HepG2 (cell line): Measurements from ENCODE around the gene LRRC4C. TPM values are rescaled to one million over a fixed set of nuclear protein-coding genes. Genes with fewer than 3 reads are reported as not detected.

Source experiments
- ATAC-seq: fragments of 200-7000 bp; cut with Tn5 transposase; 3 replicates; pipeline ENCODE4 v1.9.1; 2020; ENCODE audit warnings: mild to moderate bottlenecking, moderate library complexity
- BruUV-seq: library from RNA; stranded (reverse); fragments of 400-500 nt; replicated peaks from 2 replicates; lab custom pipeline; 2021; lab: Mats Ljungman, UMichigan
- CTCF ChIA-PET: fragments of 300-600 bp; formaldehyde crosslinking; extraction: SDS; loops from one replicate; lab custom pipeline; 2021; ENCODE audit warnings: low total read pairs, inconsistent platforms, low intra/inter-chr PET ratio; lab: Yijun Ruan, JAX
- POLR2A ChIA-PET: fragments of 350-600 bp; sonication (Branson Sonifier 250); formaldehyde crosslinking; loops from one replicate; lab custom pipeline; 2020; ENCODE audit warnings: antibody characterized with exemption, inconsistent platforms; lab: Yijun Ruan, JAX
- DNase-seq: peaks from one replicate; pipeline ENCODE4 v3.0.0-alpha.2; 2015; ENCODE audit warnings: low spot score
- FAIRE-seq: peaks from 3 replicates; lab custom pipeline; 2011; peaks lifted over from hg19 to GRCh38; lab: Jason Lieb, UNC
- H2AFZ ChIP-seq: one replicate; pipeline ENCODE4 v1.6.1; 2011; ENCODE audit warnings: low read length, inconsistent platforms
- H3K27ac ChIP-seq: fragments of 300-600 bp; 3 replicates; pipeline ENCODE4 v1.8.0; 2011; ENCODE audit warnings: mixed run types, mild to moderate bottlenecking, mixed read lengths, low read length, inconsistent platforms; ENCODE audit not compliant: insufficient read depth; ENCODE audit errors: extremely low read length
- H3K27me3 ChIP-seq, 2 experiments: fragments of 200-600 bp in 1 of 2; 2 replicates in 1 of 2; 3 replicates in 1 of 2; pipeline versions ENCODE4 v1.6.0 to v1.8.0; 2011; ENCODE audit warnings: low read length in 2 of 2, mild to moderate bottlenecking in 2 of 2, moderate library complexity in 2 of 2, inconsistent platforms in 1 of 2; ENCODE audit not compliant: insufficient read depth in 2 of 2, control insufficient read depth in 1 of 2
- H3K36me3 ChIP-seq, 2 experiments: fragments of 200-600 bp in 1 of 2; replicated peaks in 1 of 2; 2 replicates in 1 of 2; 3 replicates in 1 of 2; pipeline versions ENCODE4 v1.5.1 to v1.8.0; 2011; ENCODE audit warnings: low read length in 2 of 2, inconsistent platforms in 1 of 2; ENCODE audit not compliant: insufficient read depth in 2 of 2, control insufficient read depth in 1 of 2
- H3K4me1 ChIP-seq: 2 replicates; pipeline ENCODE4 v1.5.1; 2012; ENCODE audit warnings: low read length, inconsistent platforms; ENCODE audit not compliant: insufficient read depth
- H3K4me2 ChIP-seq: 2 replicates; pipeline ENCODE4 v1.6.0; 2011; ENCODE audit warnings: low read depth, low read length, inconsistent platforms
- H3K4me3 ChIP-seq, 3 experiments: fragments of 200-600 bp in 1 of 3; sonication (generic), shearing (Covaris generic) in 1 of 3; replicated peaks in 1 of 3; 2 replicates each; pipeline ENCODE4 v1.5.1; 2011 to 2016; ENCODE audit warnings: low read length in 3 of 3, inconsistent platforms in 2 of 3, low read depth in 2 of 3, mild to moderate bottlenecking in 2 of 3, control low read depth in 1 of 3, mixed read lengths in 1 of 3; ENCODE audit not compliant: insufficient read depth in 1 of 3
- H3K79me2 ChIP-seq: one replicate; pipeline ENCODE4 v1.6.1; 2011; ENCODE audit warnings: low read length, inconsistent platforms; ENCODE audit not compliant: insufficient read depth
- H3K9ac ChIP-seq: 2 replicates; pipeline ENCODE4 v1.6.0; 2011; ENCODE audit warnings: mild to moderate bottlenecking, low read depth, low read length, inconsistent platforms; ENCODE audit not compliant: insufficient read depth
- H3K9me3 ChIP-seq: 2 replicates; pipeline ENCODE4 v1.5.1; 2012; ENCODE audit warnings: mild to moderate bottlenecking, low read length
- H4K20me1 ChIP-seq: 2 replicates; pipeline ENCODE4 v1.6.0; 2011; ENCODE audit warnings: inconsistent platforms, mild to moderate bottlenecking, low read length, moderate library complexity; ENCODE audit not compliant: insufficient read depth
- ATF5 ChIP-seq: sonication (generic); formaldehyde crosslinking; IDR thresholded peaks from 2 replicates; pipeline ENCODE4 v1.4.0; 2020; ENCODE audit warnings: mild to moderate bottlenecking, low read depth, missing genetic modification reagents
- BRCA1 ChIP-seq: sonication (generic); formaldehyde crosslinking; IDR thresholded peaks from 2 replicates; pipeline ENCODE4 v1.4.0; 2020; ENCODE audit warnings: missing genetic modification reagents
- CSRNP1 ChIP-seq: sonication (generic); formaldehyde crosslinking; IDR thresholded peaks from 2 replicates; pipeline ENCODE4 v1.8.1; 2023; ENCODE audit warnings: mild to moderate bottlenecking, missing genetic modification reagents
- FOXO1 ChIP-seq: sonication (generic); formaldehyde crosslinking; IDR thresholded peaks from 2 replicates; pipeline ENCODE4 v1.4.0; 2020; ENCODE audit warnings: missing genetic modification reagents
- HMG20A ChIP-seq: IDR thresholded peaks from 2 replicates; pipeline ENCODE4 v1.6.1; 2016; ENCODE audit warnings: borderline replicate concordance
- KMT2B ChIP-seq: IDR thresholded peaks from 2 replicates; pipeline ENCODE4 v1.6.1; 2016; ENCODE audit warnings: missing genetic modification reagents, missing compliant biosample characterization
- MZF1 ChIP-seq: sonication (generic); formaldehyde crosslinking; IDR thresholded peaks from 2 replicates; pipeline ENCODE4 v1.8.1; 2023; ENCODE audit warnings: mild to moderate bottlenecking, missing genetic modification reagents, borderline replicate concordance
- NFAT5 ChIP-seq: sonication (generic); formaldehyde crosslinking; IDR thresholded peaks from 2 replicates; pipeline ENCODE4 v1.4.0; 2020; ENCODE audit warnings: missing genetic modification reagents
- RBFOX2 ChIP-seq: fragments of 200-400 bp; formaldehyde crosslinking; IDR thresholded peaks from 2 replicates; pipeline ENCODE4 v1.6.1; 2017; ENCODE audit warnings: low read depth, mild to moderate bottlenecking, low read length
- SALL2 ChIP-seq: sonication (generic); formaldehyde crosslinking; IDR thresholded peaks from 2 replicates; pipeline ENCODE4 v1.8.1; 2023; ENCODE audit warnings: mild to moderate bottlenecking, missing genetic modification reagents, inconsistent platforms
- SMAD1 ChIP-seq: sonication (generic); formaldehyde crosslinking; IDR thresholded peaks from 2 replicates; pipeline ENCODE4 v1.4.0; 2020; ENCODE audit warnings: missing genetic modification reagents, low read depth, mild to moderate bottlenecking, borderline replicate concordance
- TCF12 ChIP-seq, 2 experiments: fragments of 450-650 bp in 1 of 2; sonication (generic) in 1 of 2; formaldehyde crosslinking in 1 of 2; IDR thresholded peaks; 2 replicates each; pipeline versions ENCODE4 v1.6.1 to v1.8.0; 2017 to 2022; ENCODE audit warnings: antibody characterized with exemption in 1 of 2, mild to moderate bottlenecking in 1 of 2, missing genetic modification reagents in 1 of 2, moderate library complexity in 1 of 2
- ZNF530 ChIP-seq: sonication (generic); formaldehyde crosslinking; IDR thresholded peaks from 2 replicates; pipeline ENCODE4 v1.5.0; 2020; ENCODE audit warnings: low read depth, mild to moderate bottlenecking, missing genetic modification reagents
- ZNF546 ChIP-seq: sonication (generic); formaldehyde crosslinking; conservative IDR thresholded peaks from 2 replicates; pipeline ENCODE4 v1.8.1; 2023; ENCODE audit warnings: mild to moderate bottlenecking, missing genetic modification reagents
- ZNF598 ChIP-seq: sonication (generic); formaldehyde crosslinking; IDR thresholded peaks from 2 replicates; pipeline ENCODE4 v1.5.1; 2020; ENCODE audit warnings: mild to moderate bottlenecking, missing genetic modification reagents, borderline replicate concordance
- WGBS: methylation state at CpG from one replicate; pipeline ENCODE4 v1.1.6; 2017; ENCODE audit warnings: low lambda C conversion rate; 5-methylcytosine and 5-hydroxymethylcytosine counted together
- in situ Hi-C: cut with HindIII; loops from 2 replicates; pipeline ENCODE4 v1.10.0; 2017; ENCODE audit warnings: low pct_unique_long_range_greater_than_20kb; ENCODE audit not compliant: extremely low pct_ligation_motif_present
- intact Hi-C: fragments of 100-400 bp; cut with micrococcal nuclease; formaldehyde crosslinking; loops from one replicate; pipeline ENCODE4 v1.10.0; 2022; ENCODE audit not compliant: unreplicated experiment
- polyA plus RNA-seq, 8 experiments: library from polyadenylated mRNA; depleted of rRNA in 3 of 8; stranded (reverse) in 7 of 8; unstranded in 1 of 8; fragments of >200 nt; fragmentation: Illumina TruSeq in 4 of 8; extraction: Trizol in 4 of 8; gene quantifications; 2 replicates each; pipeline versions ENCODE4 v1.2.1 to v1.2.3, GENCODE V29; 2011 to 2016; ENCODE audit warnings: low read depth in 4 of 8, missing spikeins in 1 of 8, mixed read lengths in 1 of 8; ENCODE audit not compliant: insufficient read depth in 1 of 8
- total RNA-seq, 5 experiments: library from RNA; depleted of rRNA; stranded (reverse); fragments of >200 nt; fragmentation: Illumina TruSeq; extraction: Trizol; gene quantifications; 2 replicates each; pipeline ENCODE4 v1.2.3, GENCODE V29; 2016; ENCODE audit warnings: low read depth in 1 of 5

Gene LRRC4C
- total and polyA plus RNA-seq, 2 of the 13 experiments (the other 11 are each of a cell fraction or from before 2014, with no cell fraction given): not detected

GRCh38 chr11:41115066-41115465 lies 344.4 kb downstream of the LRRC4C start (continued):
- TF ChIP-seq SALL2 (CRISPR knock-in tag) (no peak), CSRNP1 (CRISPR knock-in tag) (no peak), NFAT5 (CRISPR knock-in tag) (no peak), ZNF598 (CRISPR knock-in tag) (no peak), SMAD1 (no peak)

- no peaks in the 10 kb centered on the region for H3K36me3 ChIP-seq
- no peaks in the 10 kb centered on the region for H3K79me2 ChIP-seq
- no peak for TF ChIP-seq KMT2B (CRISPR knock-in tag)
- no peak for TF ChIP-seq TCF12 (IDR thresholded peaks at IDR 0.05)
- TF ChIP-seq TCF12 (CRISPR knock-in tag; IDR thresholded peaks at IDR 0.05): no peak
- TF ChIP-seq RBFOX2: no peak
- no peak for TF ChIP-seq ATF5 (CRISPR knock-in tag)
- no peak for TF ChIP-seq ZNF530 (CRISPR knock-in tag)
- TF ChIP-seq FOXO1 (CRISPR knock-in tag): no peak
- no peak for TF ChIP-seq BRCA1 (CRISPR knock-in tag)
- TF ChIP-seq HMG20A (CRISPR knock-in tag): no peak
- TF ChIP-seq MZF1: no peak
- TF ChIP-seq ZNF546: no peak
- CTCF ChIA-PET: no interaction called here
- H2AFZ ChIP-seq: no peak overlapping the region
- POLR2A ChIA-PET: no interaction called here
- intact Hi-C loops: no loop called here
- no peak overlapping the region for H3K4me2 ChIP-seq
- DNase-seq (no peak), FAIRE-seq (no peak), ATAC-seq (no peak)
- no peaks in the 10 kb centered on the region for H3K27me3 ChIP-seq
- peaks cover 52% of the 10 kb centered on the region for H3K9me3 ChIP-seq
- H3K27ac ChIP-seq: no peak overlapping the region
- 2% methylated on average over 2 of the region's 2 CpGs for WGBS
- no peaks in the 10 kb centered on the region for H3K4me1 ChIP-seq
- no TSS peak for BruUV-seq
- in situ Hi-C loops: no loop called here
- no peak overlapping the region for H3K4me3 ChIP-seq
- no peak overlapping the region for H3K9ac ChIP-seq
- H4K20me1 ChIP-seq: no peaks in the 10 kb centered on the region
These were observed 346.3 kb downstream of the LRRC4C start for GRCh38 chr11:41113160-41113559.
